Activated CD8-positive, alpha-beta memory T cell treated with anti-CD3 and anti-CD28 coated beads for 4 hours (primary cell): ENCODE measurements around the gene CALHM4.
"Not testable (repeated sequence)": the region's sequence is repeated elsewhere in the genome, so short reads cannot be mapped to it uniquely, and the experiment has no call there.

Experiments used
- DNase-seq, 2 donors: peaks; one replicate each; pipeline ENCODE4 v3.0.0-alpha.2; 2020; ENCODE audit warnings: low read depth in 2 of 2

Gene CALHM4

DNA sequence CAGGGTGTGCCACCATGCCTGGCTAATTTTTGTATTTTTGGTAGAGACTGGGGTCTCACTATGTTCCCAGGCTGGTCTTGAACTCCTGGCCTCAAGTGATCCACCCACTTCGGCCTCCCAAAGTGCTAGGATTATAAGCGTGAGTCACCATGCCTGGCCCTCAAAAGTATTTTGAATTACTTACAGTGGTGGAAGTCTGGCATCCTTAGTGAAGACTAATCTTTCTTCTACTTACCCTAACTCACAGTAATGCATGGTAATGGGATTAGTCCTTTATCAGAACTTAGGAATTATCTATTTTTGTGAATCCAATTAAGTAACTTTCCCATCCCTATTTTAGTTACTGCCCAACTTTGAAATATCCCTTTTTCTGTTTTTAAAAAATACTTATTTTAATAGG is 21.7 kb downstream of the CALHM4 start:
- no peak for DNase-seq

GRCh38 chr6:116577486-116577885 is 23.9 kb downstream of the CALHM4 start:
- DNase-seq: no peak

DNA sequence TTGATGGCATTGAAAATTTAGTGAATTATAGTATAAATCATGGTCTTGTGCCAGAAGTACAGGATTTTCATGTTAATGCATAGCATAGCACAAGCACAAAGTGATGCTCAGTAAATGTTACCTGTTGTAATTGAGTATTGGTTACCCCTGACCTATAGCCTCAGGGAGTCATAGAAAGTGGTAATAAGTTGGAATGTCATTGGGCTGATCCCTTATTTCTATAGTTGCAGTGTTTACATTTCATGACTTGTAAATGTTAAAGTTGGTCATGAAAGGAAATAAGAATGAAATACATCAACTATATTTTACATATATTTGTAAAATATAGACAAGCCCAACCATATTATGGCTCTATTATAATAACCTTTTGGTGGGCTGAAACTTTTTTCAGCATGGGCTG is 24.8 kb downstream of the CALHM4 start:
- DNase-seq: no peak

- no peak for DNase-seq
These were observed 25.6 kb downstream of the CALHM4 start for GRCh38 chr6:116579143-116579542.

DNA sequence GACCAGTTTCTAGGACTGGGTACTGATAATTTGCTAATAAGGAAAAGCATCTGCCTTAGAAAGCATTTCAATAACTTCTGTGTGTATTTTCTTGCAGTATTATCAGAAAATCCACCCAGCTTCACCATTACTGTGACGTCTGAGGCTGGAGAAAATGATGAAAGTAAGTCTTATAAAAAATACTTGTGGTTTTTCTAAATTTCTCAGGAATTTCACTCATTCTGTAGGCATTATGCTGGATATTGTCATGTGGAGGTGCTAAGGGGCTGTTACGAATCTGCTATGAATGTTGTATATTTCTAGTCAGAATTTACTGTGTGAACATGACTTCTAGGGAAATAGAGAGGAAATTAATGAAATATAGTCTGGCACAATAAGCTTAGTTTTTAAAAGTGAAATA is 26.6 kb downstream of the CALHM4 start:
- no peak for DNase-seq

DNA sequence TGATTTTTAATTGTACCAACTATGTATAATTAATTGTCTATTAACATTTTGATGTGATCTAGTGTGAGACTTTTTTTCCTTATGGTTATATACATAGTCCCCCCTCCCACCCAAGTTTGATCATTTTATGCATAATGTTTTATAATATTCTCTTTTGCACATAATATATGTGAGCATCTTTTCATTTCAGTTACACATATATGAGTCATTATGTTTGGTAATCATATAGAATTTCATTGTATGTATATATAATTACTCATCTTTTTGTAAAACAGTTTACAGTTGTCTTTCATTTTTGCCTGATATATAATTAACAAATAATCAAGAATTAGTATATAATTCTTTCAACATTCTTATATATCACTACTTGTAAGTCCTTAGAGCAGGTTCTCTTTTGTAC is 32.7 kb downstream of the CALHM4 start:
- DNase-seq: no peak

DNA sequence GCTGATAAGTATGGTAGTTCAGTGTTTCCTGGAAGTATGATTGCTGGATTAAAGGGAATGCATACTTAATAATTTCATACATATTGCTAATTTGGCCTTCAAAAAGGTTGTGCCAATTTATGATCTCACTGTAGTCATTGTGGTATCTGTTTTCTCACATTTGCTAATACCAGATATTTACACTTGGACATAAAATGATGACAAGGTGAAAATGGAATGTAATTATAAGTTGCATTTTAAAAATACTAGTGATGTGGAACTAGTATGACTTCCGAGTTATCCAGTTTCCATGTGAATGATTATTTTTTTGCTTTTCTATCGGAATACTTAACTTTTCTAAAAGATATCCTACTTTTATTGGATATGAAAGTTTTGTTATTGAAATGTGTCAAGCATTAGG is 33.2 kb downstream of the CALHM4 start:
- DNase-seq: no peak

DNA sequence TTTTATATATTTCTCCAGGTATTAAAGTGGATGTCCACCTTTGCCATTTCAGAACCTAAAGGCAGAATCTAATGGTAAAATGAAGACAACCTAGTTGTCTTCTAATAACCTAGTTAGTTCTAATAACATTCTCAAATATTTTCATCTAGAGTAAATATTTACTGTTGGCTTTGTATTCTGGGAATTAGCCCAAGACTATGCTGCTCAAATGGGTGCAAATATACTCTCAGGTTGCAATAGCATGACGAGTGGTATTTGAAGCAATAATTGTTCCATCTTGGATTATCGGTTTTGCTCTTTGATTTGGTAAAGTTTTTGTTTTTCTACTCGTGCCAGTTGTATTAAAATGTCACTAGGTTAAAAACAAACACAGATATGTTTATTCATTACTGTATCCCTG is 41.7 kb downstream of the CALHM4 start:
- no peak for DNase-seq

GRCh38 chr6:116596815-116597214 is 43.3 kb downstream of the CALHM4 start:
- DNase-seq: no peak

GRCh38 chr6:116603916-116604315 is 50.4 kb downstream of the CALHM4 start:
- not testable (repeated sequence) for DNase-seq

DNA sequence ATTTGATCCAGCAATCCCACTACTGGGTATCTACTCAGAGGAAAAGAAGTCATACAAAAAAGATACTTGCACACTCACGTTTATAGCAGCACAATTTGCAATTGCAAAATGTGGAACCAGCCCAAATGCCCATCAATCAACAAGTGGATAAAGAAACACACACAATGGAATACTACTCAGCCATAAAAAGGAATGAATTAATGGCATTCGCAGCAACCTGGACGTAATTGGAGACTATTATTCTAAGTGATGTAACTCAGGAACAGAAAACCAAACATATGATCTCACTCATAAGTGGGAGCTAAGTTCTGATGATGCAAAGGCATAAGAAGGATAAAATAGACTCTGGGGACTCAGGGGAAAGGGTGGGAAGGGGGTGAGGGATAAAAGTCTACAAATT is 51.3 kb downstream of the CALHM4 start:
- not testable (repeated sequence) for DNase-seq

GRCh38 chr6:116605935-116606334 is 52.4 kb downstream of the CALHM4 start:
- no peak for DNase-seq
